HG03025 (cell line): ENCODE measurements around the gene CGNL1.

Source experiments
- ATAC-seq: cut with Tn5 transposase; IDR thresholded peaks from one replicate; pipeline ENCODE4 v1.9.1; 2021; ENCODE audit warnings: mild to moderate bottlenecking, moderate library complexity; ENCODE audit not compliant: unreplicated experiment, low FRiP score

Gene CGNL1

GRCh38 chr15:57445872-57446271 lies 69.6 kb downstream of the CGNL1 start:
- ATAC-seq, result no peak

- ATAC-seq, result no peak
These were observed 70.1 kb downstream of the CGNL1 start for GRCh38 chr15:57446393-57446792.

- no peak for ATAC-seq
These were observed 75.2 kb downstream of the CGNL1 start for GRCh38 chr15:57451555-57451954.

GRCh38 chr15:57452090-57452754 lies 75.9 kb downstream of the CGNL1 start:
- no peak for ATAC-seq

GRCh38 chr15:57455929-57456328 lies 79.6 kb downstream of the CGNL1 start:
- ATAC-seq, result no peak

GRCh38 chr15:57456559-57456958 lies 80.3 kb downstream of the CGNL1 start:
- no peak for ATAC-seq

- ATAC-seq, result no peak
These were observed 81.4 kb downstream of the CGNL1 start for GRCh38 chr15:57457726-57458125.

- ATAC-seq, result no peak
These were observed 82.1 kb downstream of the CGNL1 start for GRCh38 chr15:57458356-57458781.

GRCh38 chr15:57460208-57460816 lies 84.0 kb downstream of the CGNL1 start:
- no peak for ATAC-seq

- no peak for ATAC-seq
These were observed 85.2 kb downstream of the CGNL1 start for GRCh38 chr15:57461541-57461940.

- no peak for ATAC-seq
These were observed 86.1 kb downstream of the CGNL1 start for GRCh38 chr15:57462381-57462780.

GRCh38 chr15:57463360-57463759 lies 87.1 kb downstream of the CGNL1 start:
- no peak for ATAC-seq

- ATAC-seq, result no peak
These were observed 88.2 kb downstream of the CGNL1 start for GRCh38 chr15:57464480-57464879.

GRCh38 chr15:57468486-57468885 lies 92.2 kb downstream of the CGNL1 start:
- no peak for ATAC-seq

GRCh38 chr15:57470543-57470942 lies 94.2 kb downstream of the CGNL1 start:
- no peak for ATAC-seq

GRCh38 chr15:57472861-57473260 lies 96.6 kb downstream of the CGNL1 start:
- ATAC-seq, result no peak

GRCh38 chr15:57476533-57476975 lies 100.2 kb downstream of the CGNL1 start:
- ATAC-seq, result no peak

GRCh38 chr15:57477736-57478522 lies 101.6 kb downstream of the CGNL1 start:
- ATAC-seq, result no peak

- ATAC-seq, result no peak
These were observed 102.7 kb downstream of the CGNL1 start for GRCh38 chr15:57479005-57479404.

- no peak for ATAC-seq
These were observed 104.9 kb downstream of the CGNL1 start for GRCh38 chr15:57481038-57481705.

- ATAC-seq, result no peak
These were observed 109.6 kb downstream of the CGNL1 start for GRCh38 chr15:57485869-57486268.
